Subcutaneous adipose tissue (tissue), 4 donors: ENCODE measurements around the gene PHKA2. TPM values are rescaled to one million over a fixed set of nuclear protein-coding genes. Genes with fewer than 3 reads are reported as not detected.

Experiments used
- CTCF ChIP-seq: fragments of 450-650 bp; IDR thresholded peaks from one replicate; pipeline ENCODE4 v1.5.1; 2016; ENCODE audit warnings: low read depth, mild to moderate bottlenecking, control low read depth, antibody characterized with exemption, moderate library complexity
- total RNA-seq, 4 donors: library from RNA; depleted of rRNA; stranded (reverse); fragments of >200 nt; gene quantifications; one replicate each; pipeline ENCODE4 v1.1.0, GENCODE V29; 2016

Gene PHKA2
- total RNA-seq, 4 donors from 2014 or later, result 14.8 to 57.3 (median 15.7) TPM

- TF ChIP-seq CTCF, result no peak
These were observed 93.0 kb downstream of the PHKA2 start for GRCh38 chrX:18890724-18891547.

GRCh38 chrX:18890049-18890381, 93.9 kb downstream of the PHKA2 start:
- no peak for TF ChIP-seq CTCF

- TF ChIP-seq CTCF, result no peak
These were observed 94.4 kb downstream of the PHKA2 start for GRCh38 chrX:18889346-18890048.

DNA sequence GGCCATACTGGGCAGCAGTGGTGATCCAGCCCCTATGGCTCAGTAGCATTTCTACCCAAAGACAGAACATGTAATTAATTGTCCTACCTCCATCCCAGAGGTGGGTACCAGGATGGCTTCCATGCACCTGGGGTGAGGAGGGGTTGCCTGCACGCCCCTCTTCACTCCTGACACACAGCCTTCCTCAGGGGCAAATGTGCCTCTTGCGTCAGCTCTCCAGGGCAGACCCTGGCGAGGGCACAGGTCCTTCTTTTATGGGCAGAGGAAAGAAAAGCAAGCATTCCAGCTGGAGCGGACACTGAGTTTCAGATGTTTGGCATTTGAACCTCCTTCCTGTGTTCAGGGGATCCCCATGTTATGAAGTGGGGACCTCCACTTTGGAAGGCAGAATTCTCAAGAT, 95.6 kb downstream of the PHKA2 start:
- no peak for TF ChIP-seq CTCF

GRCh38 chrX:18887825-18888212, 96.1 kb downstream of the PHKA2 start:
- no peak for TF ChIP-seq CTCF

- TF ChIP-seq CTCF, result no peak
These were observed 96.6 kb downstream of the PHKA2 start for GRCh38 chrX:18887177-18887824.
